EH (cell line): ENCODE results near the gene ARID1B.

ENCODE experiments used
- DNase-seq: peaks from one replicate; pipeline ENCODE4 v3.0.0-alpha.2; 2015; ENCODE audit warnings: low read depth

Gene ARID1B

DNA sequence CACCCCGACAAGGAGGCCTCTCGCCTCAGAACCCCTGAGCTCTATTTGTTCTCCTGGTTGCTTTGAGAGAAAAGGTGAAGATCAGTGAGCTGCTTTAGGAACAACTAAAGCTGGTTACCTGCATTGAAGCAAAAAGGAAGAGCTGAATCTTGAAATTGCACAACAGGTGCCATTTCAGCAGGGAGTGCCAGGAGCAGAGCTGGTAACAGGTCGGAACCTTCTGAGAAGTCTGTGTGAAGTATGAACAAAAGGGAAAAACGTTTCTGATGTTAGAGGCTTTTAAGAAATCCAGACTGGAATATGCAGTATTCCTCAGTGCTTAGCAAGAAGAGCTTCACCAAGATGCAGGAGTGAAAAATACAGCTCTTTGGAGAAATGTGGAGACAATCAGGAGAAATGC, 382.2 kb downstream of the ARID1B start:
- DNase-seq, result no peak

DNA sequence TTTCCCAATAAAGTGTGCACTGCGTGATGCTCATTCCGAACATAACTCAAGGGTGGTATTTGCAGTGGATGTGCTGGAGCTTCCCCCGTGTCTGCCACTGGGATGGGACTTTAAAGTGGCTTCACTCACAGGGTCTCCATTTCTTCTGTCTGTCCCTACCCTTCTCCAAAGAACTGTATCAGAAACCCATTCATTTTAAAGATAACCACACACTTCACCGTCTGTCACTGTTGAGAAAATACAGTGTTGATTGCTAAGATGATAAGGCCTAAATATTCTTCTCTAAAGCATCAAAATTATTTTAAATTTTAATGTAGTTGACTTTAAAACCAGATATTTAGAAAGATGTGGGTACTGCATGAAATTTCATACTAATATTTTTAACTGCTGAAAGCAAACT, 384.7 kb downstream of the ARID1B start:
- no peak for DNase-seq

- no peak for DNase-seq
These were observed 385.7 kb downstream of the ARID1B start for GRCh38 chr6:157162766-157163433.

DNA sequence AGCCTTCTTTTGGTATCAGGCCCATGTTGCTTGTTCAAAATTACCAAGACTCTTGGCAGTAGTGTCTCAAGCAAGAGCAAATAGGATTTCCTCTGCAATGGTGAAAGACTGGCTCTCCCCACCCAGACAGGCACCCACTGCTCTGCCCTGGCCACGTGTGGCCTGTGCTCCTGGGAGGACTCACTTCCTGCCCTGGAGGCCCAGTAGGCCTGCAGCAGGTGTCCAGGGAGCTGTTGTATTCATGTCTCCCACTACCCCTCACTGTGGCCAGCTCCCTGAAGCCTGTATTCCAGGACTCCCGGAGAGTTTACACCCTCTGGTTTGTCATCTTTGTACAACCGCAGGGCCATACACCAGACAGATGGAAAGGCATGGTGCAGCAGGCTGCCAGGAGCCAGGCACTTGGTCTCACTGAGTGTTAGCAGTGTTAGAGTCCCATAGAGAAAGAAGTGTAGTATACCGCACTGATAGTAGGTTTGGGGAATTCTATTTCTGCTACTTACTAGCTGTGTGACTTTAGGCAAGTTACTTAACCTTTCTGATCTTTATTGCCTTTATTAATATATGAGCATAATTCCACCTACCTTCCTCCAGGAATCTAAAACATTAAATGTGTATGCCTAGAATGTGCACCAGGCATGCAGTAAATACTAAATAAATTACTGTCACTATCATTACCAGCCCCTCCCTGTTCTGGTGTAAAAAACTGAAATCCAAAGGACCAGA, 386.4 kb downstream of the ARID1B start:
- DNase-seq, result no peak

GRCh38 chr6:157164972-157165371, 387.8 kb downstream of the ARID1B start:
- peak; percentile 3 for DNase-seq

DNA sequence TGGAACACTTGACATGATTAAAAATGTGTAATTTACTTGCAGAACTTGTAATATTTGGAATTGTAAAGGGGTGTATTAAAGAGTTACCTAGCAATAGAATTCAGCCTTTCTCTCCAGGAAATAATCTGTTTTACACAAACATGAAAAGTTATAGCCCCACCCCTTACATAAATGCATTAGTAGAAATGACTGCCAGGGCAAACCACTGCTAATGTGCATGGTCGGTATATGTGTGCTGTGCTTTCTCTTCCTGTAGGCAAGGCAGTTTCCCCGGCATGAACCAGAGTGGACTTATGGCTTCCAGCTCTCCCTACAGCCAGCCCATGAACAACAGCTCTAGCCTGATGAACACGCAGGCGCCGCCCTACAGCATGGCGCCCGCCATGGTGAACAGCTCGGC, 389.6 kb downstream of the ARID1B start:
- no peak for DNase-seq

DNA sequence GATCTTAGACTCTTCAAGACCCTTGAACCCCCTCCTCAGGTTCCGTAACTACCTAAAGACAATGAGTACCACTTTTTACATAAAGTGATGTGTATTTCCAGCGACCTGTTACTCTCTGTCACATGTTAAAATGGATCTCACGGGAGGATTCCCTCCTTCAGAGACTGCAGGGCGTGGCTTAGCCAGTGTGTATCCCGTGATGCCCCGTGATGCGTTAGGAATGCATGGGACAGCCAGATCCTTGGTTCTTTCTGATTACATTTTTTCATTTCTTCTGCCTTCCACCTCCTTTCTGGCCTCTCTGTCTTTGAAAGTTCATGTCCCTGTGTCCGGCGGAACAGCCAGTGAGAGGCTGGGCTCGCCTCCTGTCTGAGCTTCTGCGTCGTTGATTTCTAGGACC, 390.7 kb downstream of the ARID1B start:
- DNase-seq, result no peak

- no peak for DNase-seq
These were observed 391.3 kb downstream of the ARID1B start for GRCh38 chr6:157168471-157168870.

- DNase-seq, result peak; percentile 13
These were observed 392.0 kb downstream of the ARID1B start for GRCh38 chr6:157169226-157169625.

DNA sequence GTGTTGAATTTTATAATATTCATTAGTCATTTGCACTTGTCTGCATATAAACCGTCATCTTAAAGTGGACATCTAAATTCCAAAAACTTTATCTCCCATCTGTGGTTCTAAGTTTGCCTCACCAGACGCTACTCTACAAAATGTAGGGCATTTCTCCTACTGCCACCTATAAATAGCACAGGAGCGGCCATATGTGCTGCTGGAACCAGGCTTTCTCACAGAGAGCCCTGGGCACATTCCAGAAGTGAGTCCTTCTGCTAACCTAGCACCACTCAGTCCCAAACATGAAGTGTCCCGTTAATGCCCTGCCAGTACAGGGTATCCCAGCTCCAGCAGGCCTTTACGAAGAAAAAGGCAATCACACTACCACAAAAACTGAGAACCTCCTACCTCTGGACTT, 392.5 kb downstream of the ARID1B start:
- DNase-seq, result peak; percentile 86

GRCh38 chr6:157170535-157170934, 393.4 kb downstream of the ARID1B start:
- no peak for DNase-seq

- DNase-seq, result no peak
These were observed 394.6 kb downstream of the ARID1B start for GRCh38 chr6:157171801-157172200.

DNA sequence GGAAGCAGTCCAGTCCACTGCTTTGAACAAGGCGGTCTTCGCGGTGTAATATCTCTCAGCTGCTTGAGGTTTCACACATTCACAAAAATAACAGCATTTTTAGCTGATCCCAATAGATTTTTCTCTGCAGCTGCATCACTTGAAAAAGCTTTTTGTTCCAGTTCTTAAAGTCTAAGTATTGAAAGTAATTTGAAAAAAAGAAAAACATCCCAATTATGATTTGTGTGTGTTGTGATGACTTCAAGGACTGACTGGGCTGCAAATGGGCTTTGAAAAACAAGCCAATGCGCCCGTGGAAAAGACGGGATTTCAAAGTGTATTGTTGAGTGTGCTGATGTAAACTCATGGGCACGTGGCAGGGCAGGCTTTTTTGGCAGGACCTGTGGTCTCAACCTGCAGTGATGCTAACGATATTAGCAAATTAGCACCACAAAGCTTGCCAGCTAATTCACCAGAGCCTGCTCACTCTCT, 395.1 kb downstream of the ARID1B start:
- DNase-seq, result no peak

- no peak for DNase-seq
These were observed 395.8 kb downstream of the ARID1B start for GRCh38 chr6:157172830-157173536.

DNA sequence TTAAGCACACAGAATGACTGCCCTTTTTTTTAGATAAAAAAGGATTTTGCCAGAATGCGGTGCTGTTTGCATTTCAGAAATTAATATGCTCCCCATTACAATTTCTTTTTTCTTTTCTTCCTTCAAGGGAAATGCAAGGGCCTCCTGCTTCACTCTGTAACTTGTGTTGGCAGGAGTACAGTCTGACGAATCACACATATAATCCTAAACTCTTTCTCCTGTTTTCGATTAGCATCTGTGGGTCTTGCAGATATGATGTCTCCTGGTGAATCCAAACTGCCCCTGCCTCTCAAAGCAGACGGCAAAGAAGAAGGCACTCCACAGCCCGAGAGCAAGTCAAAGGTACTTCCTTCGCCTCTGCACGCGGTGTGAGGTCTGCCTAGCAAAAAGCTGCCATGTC, 396.6 kb downstream of the ARID1B start:
- peak; percentile 9 for DNase-seq

- DNase-seq, result no peak
These were observed 397.6 kb downstream of the ARID1B start for GRCh38 chr6:157174731-157175130.

DNA sequence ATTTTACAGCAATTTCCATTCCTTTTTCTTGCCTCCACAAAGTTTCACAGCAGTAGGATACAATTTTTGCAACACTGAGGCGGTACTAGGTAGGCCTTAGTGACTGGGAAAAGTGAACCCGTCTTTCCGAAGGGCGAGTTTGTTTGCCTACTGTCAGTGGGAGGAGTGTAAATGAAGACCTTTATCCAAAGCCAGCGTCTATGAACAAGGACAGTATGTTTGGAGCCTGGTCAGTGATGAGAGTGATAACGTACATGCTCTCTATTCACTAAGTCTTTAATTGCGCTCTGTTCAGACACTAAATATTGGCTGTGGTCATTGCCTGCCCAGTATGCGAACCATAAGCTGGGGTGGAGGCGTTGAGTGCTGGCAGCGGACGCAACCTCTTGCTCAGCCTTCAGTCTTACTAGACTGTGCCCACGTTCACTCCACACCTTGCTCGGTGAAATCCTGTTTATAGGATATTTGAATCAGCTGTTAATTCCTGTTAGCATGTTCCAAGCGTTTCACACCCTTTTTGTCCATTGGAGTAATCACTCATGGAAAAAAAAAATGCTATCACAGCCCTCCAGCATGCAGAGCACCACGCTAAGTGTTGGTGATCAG, 400.7 kb downstream of the ARID1B start:
- DNase-seq, result no peak

- DNase-seq, result no peak
These were observed 404.5 kb downstream of the ARID1B start for GRCh38 chr6:157181649-157182048.

DNA sequence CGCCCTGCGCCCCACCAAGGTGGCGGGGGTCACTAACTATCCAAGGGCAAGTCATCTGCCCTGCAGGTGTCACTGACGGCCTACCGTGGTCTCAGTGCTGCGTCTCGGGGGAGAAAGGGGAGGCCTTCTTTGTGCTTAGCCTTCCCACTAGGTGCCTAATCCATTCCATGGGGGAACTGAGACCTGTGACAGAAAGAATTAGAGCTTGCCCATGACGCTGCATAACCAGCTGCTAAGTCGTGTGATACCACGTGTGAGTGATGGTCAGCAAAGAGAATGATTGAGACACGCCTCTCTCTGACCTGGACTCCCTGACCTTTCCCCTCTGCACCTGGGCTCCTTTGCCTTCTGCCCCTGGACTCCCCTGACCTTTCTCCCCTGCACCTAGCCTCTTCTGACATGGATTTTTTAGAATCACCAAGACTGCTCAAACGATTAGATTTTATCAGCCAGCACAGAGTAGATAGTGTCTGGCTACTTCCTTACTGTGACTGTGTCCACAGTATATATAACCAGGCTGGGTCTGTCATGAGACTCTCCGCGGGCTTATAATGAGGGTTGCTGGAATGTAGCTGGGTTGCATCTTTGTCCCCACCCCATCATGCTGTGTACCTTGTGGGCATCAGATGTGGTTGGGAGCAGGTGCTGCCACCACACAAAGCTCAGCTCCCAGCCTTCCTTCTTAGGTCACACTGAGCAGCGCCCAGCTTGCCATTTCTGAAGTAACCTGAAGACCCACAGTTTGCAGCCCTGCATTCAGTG, 405.5 kb downstream of the ARID1B start:
- no peak for DNase-seq

GRCh38 chr6:157184202-157185015, 407.2 kb downstream of the ARID1B start:
- peak; percentile 66 for DNase-seq

DNA sequence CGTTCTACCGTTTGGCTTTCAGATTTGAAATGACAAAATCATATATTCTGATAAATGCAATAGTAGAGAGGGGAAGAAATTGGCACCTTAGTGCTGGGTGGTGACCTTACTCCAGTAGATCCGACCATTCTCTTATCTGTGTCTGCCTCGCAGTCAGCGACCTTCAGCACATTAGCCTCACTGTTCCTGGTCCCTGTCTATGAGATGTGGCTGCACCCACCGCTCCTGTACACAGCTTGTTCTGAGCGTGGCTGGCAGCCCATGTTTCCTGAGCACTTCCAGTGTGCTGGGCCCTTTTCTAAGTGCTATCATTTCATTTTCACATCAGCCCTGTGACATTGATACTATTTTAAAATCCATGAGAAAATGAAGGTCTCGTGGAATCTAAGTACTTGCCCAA, 408.0 kb downstream of the ARID1B start:
- no peak for DNase-seq
